DMS79 (cell line): ENCODE results near the gene CD79B.

ENCODE experiments used
- DNase-seq: peaks from one replicate; lab custom pipeline; 2025; lab: John Stamatoyannopoulos, UW

The CD79B gene

GRCh38 chr17:63931981-63932561 is at the start of gene CD79B:
TSS of gene CD79B (minus strand) at chr17:63932331. CDS start at chr17:63932261, 70 bp downstream.
- no peak for DNase-seq

- no peak for DNase-seq
These were observed 46.4 kb upstream of the CD79B start for GRCh38 chr17:63978272-63979200.

DNA sequence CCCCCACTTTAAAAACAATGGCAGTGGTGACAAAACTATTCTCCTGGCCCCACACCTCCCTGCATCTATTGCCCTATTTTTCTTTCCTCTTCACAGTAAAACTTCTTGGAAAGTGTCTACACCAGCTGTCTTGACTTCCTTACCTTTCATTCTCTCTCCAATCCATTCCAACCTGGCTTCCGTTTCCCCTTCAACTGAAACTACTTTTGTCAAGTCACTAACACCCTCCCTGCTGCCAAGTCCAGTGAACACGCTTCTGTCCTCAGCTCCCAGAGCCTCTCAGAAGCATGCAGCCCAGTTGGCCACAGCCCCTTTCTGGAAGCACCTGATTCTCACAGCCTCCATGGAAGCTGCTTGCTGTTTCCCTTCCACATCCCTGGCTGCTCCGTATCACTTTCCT is 44.6 kb upstream of the CD79B start:
- no peak for DNase-seq

GRCh38 chr17:63975541-63976092 is 43.5 kb upstream of the CD79B start:
- no peak for DNase-seq

GRCh38 chr17:63974594-63975192 is 42.6 kb upstream of the CD79B start:
- no peak for DNase-seq

DNA sequence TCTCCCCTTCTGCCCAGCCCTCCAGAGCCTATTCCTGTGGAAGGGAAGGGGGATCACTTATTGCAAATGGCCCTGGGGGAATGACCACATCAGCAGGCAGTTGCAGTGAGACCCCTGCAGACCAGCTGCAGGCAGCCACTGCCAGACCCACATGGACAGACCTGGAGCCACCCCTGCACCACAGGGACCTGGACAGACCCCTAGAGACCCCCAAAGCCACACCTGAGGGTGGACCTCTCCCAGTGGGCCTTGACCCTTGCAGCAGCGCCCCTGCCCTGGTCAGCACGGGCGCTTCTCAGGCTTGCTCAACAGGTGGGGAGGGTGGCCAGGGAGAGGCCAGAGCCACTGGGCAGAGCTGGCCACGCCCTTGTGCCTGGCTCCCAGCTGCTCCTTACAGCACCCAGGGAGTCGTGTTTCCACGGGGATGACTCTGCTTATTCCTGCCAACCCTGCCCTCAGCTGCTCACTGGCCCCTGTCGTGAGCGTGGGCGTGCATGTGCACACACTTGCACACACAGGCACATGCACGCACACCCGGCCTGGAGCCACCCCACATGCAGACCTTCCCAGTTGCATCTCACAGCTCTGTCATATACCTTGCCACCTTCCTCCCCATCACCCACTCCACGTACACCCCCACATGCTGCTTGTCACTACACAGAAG is 41.9 kb upstream of the CD79B start:
- no peak for DNase-seq

GRCh38 chr17:63973247-63973646 is 41.1 kb upstream of the CD79B start:
- no peak for DNase-seq

DNA sequence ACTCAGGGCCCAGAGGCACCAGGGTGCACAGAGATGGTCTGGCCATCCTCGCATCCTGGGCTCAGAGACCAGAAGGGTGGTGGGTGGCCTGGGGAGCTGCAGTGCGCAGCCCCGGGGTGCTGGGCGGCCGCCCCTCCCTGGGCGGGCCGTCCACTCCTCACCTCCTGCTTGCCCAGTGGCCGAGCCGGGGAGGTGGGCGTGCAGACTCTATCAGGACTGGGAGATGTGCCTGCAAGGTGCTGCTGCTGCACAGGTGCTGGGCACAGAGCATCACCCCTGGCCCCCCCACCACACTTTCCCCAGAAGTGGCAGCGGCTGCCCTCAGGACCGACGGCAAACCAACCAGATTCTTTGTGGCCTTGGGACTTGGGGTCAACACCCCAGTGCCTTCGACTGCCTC is 40.7 kb upstream of the CD79B start, which contains the start of gene SCN4A:
SCN4A (minus strand) TSS at position 123 of the 400 bp plus-strand sequence; CDS start at position 46, 77 bp downstream.
- DNase-seq, result no peak

DNA sequence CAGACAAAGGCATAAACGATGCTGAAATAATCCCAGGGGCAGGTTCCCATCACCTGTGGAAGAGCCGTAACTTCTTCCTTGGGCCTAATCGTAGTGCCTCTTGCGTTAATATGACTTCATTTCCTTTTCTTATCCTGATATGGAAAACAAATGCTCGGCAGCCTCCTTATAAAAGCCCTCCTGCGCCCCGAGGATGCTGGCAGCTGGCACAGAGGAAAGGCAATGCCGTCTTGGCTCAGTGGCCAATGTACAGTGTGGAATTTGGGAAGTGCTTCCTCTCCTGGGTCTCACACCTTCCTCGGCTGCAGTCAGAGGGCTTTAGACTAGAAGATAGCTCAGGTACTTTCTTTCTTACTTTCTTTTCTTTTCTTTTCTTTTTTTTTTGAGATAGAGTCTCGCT is 37.1 kb upstream of the CD79B start:
- DNase-seq, result no peak

- DNase-seq, result no peak
These were observed 35.8 kb upstream of the CD79B start for GRCh38 chr17:63967953-63968352.

GRCh38 chr17:63966646-63967264 is 34.6 kb upstream of the CD79B start:
- no peak for DNase-seq

- no peak for DNase-seq
These were observed 31.0 kb upstream of the CD79B start for GRCh38 chr17:63963123-63963522.

- no peak for DNase-seq
These were observed 30.2 kb upstream of the CD79B start for GRCh38 chr17:63962298-63962744.

GRCh38 chr17:63961355-63962212 is 29.5 kb upstream of the CD79B start:
- DNase-seq, result no peak

DNA sequence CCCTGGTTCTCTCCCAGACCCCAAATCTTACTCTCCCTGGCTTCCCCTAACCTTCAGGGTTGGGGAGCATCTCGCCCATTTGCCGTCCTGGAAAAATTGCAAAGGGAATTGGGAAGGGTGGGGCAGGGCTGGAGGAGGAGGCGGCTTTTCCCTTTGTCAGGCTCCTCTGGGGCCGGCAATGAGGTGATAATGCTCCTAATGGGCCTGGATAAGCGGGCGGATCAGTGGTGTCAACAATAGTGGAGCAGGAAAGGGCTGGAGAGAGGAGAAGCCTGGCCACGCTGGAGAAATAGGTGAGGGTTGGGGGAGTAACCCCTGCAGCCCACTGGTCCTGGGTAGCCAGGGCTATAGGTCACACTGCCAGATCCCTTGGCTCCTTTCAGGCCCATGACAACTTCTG is 28.3 kb upstream of the CD79B start:
- DNase-seq, result no peak

- no peak for DNase-seq
These were observed 27.9 kb upstream of the CD79B start for GRCh38 chr17:63960006-63960405.

- DNase-seq, result no peak
These were observed 24.3 kb upstream of the CD79B start for GRCh38 chr17:63956296-63956920.

DNA sequence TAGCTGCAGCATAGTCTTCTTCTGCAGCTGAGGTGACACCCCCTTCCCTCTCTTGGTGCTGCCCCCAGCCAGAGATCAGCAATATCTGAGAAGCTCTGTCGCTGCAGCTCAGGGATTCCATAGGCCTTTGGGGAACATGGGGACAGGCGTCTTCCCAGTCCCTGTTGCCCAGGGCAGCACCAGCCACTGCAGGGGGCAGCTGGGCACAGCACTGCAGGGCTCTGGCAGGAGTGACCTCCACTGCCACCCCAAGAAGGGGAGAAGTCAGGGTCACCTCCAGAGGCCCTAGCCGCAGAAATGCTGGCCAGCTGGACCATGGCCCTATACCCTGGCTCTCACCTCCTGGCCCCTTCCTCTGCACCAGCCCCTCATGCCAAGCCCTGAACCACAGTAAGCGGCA is 23.7 kb upstream of the CD79B start:
- DNase-seq, result no peak

DNA sequence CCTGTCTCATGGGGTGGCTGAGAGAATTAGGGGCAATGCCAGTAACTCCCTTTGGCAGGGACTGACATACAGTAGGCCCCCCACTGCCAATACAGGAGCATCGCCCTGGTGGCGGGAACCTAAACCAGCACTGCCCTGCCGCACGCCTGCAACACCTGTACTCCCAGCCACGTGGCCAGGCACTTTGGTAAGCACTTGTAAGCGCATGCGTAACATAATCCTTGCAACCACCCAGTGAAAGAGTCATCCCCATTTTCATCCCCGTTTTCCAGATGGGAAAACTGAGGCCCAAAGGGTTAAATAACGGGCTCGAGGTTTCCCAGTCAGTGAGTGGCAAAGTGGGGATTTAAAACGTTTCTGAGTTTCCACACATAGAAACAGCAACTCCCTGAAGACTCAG is 23.1 kb upstream of the CD79B start:
- DNase-seq, result no peak

DNA sequence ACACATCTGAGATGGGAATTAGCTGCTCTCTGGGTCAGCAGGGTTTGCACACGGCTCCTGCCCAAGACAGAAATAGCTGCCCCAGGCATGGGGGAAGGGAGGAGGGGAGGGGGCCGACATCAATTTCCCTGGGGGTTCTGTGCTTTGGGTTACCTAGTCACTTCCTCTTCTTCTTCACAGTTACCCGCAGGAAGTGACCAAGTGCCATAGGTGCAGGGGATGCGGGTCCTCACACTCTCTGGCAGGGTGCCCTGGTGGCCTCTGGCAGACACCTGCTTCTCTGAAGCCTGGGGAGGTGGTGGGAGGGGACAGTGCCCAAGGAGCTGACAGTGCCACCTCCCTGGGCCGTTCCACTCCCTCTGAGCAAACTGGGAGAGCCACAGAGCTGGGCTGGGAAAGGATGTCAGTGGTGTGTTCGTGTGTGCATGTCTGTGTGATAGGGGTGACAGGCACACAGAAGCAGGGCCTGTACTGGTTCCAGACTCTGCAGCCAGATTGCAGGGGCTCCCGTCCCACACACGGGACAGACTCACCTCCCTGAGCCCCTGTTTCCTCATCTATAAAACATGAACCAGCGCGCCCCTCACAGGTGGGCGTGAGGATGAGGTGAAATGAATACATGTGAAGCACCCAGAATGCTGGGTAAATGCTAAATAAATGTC is 22.4 kb upstream of the CD79B start:
- DNase-seq, result no peak
